Measurements from ENCODE around the gene ZNF212.

DNA sequence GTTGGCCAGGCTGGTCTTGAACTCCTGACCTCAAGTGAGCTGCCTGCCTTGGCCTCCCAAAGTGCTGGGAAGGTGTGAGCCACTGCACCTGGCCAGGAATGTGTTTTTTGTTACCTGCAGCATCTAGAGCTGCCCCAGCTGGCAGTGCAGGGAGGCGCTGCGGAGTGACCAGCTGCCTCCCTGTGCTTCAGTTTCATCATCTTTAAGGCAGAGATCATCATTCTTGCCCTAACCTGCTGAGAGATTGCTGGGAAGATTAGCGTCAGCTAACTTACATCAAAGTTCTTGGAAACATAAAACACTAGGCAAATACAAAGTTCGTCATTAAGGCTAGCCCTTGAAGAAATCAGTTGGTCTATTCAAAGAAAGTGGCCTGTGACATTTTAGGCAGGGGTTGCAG, 41.8 kb upstream of the ZNF212 start:
- TF ChIP-seq, protein P1, sequence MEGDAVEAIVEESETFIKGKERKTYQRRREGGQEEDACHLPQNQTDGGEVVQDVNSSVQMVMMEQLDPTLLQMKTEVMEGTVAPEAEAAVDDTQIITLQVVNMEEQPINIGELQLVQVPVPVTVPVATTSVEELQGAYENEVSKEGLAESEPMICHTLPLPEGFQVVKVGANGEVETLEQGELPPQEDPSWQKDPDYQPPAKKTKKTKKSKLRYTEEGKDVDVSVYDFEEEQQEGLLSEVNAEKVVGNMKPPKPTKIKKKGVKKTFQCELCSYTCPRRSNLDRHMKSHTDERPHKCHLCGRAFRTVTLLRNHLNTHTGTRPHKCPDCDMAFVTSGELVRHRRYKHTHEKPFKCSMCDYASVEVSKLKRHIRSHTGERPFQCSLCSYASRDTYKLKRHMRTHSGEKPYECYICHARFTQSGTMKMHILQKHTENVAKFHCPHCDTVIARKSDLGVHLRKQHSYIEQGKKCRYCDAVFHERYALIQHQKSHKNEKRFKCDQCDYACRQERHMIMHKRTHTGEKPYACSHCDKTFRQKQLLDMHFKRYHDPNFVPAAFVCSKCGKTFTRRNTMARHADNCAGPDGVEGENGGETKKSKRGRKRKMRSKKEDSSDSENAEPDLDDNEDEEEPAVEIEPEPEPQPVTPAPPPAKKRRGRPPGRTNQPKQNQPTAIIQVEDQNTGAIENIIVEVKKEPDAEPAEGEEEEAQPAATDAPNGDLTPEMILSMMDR (IDR thresholded peaks at IDR 0.05; ENCODE audit: low read depth, low read length), result no peak
- TF ChIP-seq EZH2phosphoT487 (IDR thresholded peaks at IDR 0.05; ENCODE audit: low read depth), result no peak
